NCI-H146 treated with DMSO at 0.1 percent for 48 hours (cell line): Measurements from ENCODE around the gene PHLPP2.
A peak's percentile ranks its signal among the peaks of the same experiment; 100 is the strongest.
"Not testable (repeated sequence)": the region's sequence is repeated elsewhere in the genome, so short reads cannot be mapped to it uniquely, and the experiment has no call there.

ENCODE experiments used
- DNase-seq: peaks from one replicate; lab custom pipeline; 2025; ENCODE audit not compliant: unreplicated experiment; lab: John Stamatoyannopoulos, UW

Gene PHLPP2

GRCh38 chr16:71723537-71724319 lies 773 bp downstream of the PHLPP2 start:
- peak; percentile 75 for DNase-seq

GRCh38 chr16:71722801-71723536 lies 1.5 kb downstream of the PHLPP2 start:
- peak; percentile 35 for DNase-seq

- no peak for DNase-seq
These were observed 3.3 kb downstream of the PHLPP2 start for GRCh38 chr16:71721066-71721740.

GRCh38 chr16:71712501-71712900 lies 12.0 kb downstream of the PHLPP2 start:
- no peak for DNase-seq

GRCh38 chr16:71711789-71712188 lies 12.7 kb downstream of the PHLPP2 start:
- DNase-seq, result no peak

GRCh38 chr16:71709229-71709781 lies 15.2 kb downstream of the PHLPP2 start:
- DNase-seq, result no peak

GRCh38 chr16:71708696-71709095 lies 15.8 kb downstream of the PHLPP2 start:
- no peak for DNase-seq

GRCh38 chr16:71707199-71707598 lies 17.3 kb downstream of the PHLPP2 start:
- DNase-seq, result no peak

- no peak for DNase-seq
These were observed 18.5 kb downstream of the PHLPP2 start for GRCh38 chr16:71706046-71706445.

- DNase-seq, result no peak
These were observed 21.2 kb downstream of the PHLPP2 start for GRCh38 chr16:71703333-71703732.

- no peak for DNase-seq
These were observed 23.7 kb downstream of the PHLPP2 start for GRCh38 chr16:71700831-71701230.

- DNase-seq, result no peak
These were observed 26.0 kb downstream of the PHLPP2 start for GRCh38 chr16:71698491-71698890.

- no peak for DNase-seq
These were observed 31.3 kb downstream of the PHLPP2 start for GRCh38 chr16:71693164-71693563.

GRCh38 chr16:71689901-71690300 lies 34.6 kb downstream of the PHLPP2 start:
- no peak for DNase-seq

- no peak for DNase-seq
These were observed 36.6 kb downstream of the PHLPP2 start for GRCh38 chr16:71687861-71688260.

GRCh38 chr16:71684280-71684679 lies 40.2 kb downstream of the PHLPP2 start:
- not testable (repeated sequence) for DNase-seq

GRCh38 chr16:71681360-71681759 lies 43.1 kb downstream of the PHLPP2 start:
- DNase-seq, result no peak

- no peak for DNase-seq
These were observed 48.3 kb downstream of the PHLPP2 start for GRCh38 chr16:71676236-71676635.

GRCh38 chr16:71675380-71675779 lies 49.1 kb downstream of the PHLPP2 start:
- DNase-seq, result no peak

- DNase-seq, result no peak
These were observed 50.3 kb downstream of the PHLPP2 start for GRCh38 chr16:71674229-71674628.

GRCh38 chr16:71673582-71673973 lies 50.9 kb downstream of the PHLPP2 start:
- DNase-seq, result no peak
